AML-193 (cell line): ENCODE measurements around the gene COMMD1.
A peak's percentile ranks its signal among the peaks of the same experiment; 100 is the strongest.
"Not testable (repeated sequence)": the region's sequence is repeated elsewhere in the genome, so short reads cannot be mapped to it uniquely, and the experiment has no call there.

Experiments
- DNase-seq, 2 experiments: peaks; one replicate each; lab custom pipeline; 2025; lab: John Stamatoyannopoulos, UW

Gene COMMD1

DNA sequence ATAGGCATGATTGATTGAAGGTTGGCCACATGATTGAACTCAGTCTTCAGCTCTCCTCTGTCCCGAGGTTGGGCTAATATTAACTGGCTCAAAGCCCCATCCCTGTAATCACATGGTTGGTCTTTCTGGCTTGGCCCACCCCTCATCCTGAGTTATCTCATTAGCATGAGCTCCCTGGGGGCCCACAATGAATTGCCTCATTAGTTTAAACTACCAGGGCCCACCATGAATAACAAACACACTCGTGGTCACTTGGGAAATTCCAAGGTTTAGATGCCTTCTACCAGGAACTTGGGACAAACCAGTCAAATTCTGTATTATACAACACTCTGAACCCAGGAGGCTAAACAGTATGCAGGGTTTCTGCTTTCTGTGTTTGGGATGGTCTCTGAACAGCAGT is 168.8 kb downstream of the COMMD1 start:
- DNase-seq = no peak

DNA sequence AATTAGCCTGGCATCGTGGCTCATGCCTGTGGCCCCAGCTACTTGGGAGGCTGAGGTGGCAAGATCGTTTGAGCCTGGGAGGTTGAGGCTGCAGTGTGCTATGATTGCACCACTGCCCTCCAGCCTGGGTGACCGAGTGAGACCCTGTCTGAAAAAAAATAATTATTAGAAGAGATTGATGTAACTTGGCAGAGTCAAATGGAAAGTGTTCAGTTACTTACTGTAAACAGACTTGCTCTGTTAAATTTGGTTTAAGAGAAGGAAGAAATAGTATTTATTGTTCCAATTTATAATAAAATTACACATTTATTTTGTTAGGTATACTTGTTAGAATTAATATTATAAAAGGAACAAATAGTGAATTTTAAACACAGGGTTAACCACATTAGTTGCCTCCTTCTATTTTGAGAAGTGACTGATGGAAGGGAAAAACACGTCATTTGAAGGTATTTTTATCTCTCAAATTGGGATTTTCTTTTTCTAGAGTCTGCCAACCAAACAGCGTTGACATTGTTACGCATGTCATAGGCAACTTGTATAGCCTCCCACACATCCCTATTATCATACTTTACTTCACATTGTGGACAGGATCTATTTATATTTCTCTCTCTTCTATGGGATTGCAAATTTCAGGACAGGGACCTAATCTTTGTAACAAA is 171.6 kb downstream of the COMMD1 start:
- no peak for DNase-seq

DNA sequence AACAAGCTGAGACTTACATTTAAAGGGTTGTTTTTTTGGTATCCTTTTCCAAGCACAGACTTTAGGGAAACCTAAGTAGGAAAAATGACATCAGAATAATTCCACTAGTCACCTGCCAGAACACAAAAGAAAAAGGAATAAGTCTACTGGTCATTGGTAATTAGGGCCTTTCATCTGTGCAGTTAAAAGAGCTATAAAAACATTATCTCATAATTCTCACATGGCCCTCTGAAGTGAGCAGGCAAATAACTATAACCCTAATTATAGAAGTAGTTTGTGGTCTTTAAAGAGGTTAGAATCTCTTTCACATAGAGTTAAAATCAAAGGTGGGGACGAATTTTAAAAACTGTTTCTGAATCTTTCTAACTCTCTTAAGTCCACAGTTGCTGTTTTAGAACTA is 179.3 kb downstream of the COMMD1 start:
- no peak for DNase-seq

DNA sequence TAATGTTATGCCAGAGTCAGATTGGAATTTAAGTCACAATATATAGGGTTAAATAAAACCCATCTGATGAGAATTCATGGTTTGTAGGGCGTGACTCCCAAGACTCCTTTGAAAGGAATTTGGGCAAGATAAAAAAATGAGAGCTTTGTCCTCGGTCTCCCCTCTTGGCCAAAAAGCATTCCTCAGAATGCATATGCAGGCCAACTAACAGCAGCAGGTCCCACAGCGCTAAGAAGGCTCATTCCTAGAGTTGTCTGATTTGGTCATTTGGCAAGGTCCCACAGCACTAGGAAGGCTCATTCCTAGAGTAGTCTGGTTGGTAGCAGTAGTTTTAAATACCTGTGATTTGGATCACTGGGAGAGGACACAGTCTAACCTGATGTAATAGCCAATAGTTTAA is 184.2 kb downstream of the COMMD1 start:
- no peak for DNase-seq

DNA sequence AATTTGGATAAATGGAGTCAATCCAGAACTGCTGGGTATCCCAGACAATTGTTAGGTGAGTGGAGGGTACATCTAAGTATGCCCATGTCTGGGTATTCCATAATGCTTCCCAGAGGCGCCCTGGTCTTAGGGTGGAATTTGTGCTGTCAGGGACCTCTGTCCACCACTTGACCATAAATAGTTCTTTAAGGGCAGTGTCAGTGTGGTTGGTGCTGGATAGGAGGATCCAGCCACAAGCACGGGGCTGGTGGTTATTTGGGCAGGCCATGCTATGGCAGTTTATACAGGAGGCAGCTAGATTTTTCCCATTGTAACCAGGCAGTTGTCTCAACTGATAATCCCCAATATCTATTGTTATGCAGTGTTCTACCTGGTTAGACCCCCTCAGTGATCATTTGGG is 186.0 kb downstream of the COMMD1 start:
- no peak for DNase-seq

DNA sequence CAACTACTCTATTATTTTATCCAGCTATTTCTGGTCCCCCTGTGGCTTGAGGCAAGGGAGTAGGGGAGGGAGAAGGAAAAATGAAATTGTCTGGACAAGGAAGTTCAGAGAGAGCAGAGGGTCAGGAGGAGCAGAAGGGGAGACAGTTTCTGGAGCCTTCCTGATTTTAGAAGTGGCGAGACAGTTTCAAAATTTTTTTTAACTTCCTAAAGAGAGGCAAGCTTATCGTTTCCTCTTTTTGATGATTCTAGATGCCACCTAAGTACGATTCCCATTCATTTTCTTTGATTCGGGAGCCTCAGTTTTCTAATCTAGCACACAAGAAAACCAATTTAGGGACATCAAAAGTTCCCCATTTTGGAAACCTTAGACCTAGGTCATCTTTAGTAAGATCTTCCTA is 193.6 kb downstream of the COMMD1 start:
- no peak for DNase-seq

DNA sequence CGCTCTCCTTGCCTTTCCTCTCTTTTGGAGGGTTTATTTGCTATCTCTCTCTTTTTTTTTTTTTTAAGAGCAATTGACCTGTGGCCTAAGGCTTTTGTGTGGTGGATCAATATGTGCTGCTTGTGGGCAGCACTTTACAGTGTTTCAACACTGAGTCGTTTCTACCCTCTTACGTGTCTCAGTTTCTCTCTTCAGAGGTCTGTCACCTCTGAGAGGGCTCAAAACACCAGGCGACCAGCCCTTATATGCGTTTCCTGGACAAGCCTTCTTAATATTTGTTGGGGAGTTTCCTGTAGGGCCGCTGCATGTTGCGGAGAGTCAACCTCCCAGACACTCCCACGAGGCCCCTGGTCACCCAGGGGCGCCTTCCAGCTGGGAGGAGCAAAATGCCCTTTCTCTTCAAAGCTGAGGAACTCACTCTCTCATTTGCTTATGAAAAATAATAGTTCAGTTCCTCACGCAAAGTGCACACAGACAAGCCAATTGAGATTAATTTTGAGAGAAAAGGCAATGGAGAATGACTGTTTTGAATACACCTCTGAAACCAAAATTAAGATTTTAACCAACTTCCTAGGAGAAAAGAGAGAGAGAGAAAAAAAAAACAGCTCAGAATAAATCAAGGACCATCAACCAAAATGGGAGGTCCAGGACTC is 194.2 kb downstream of the COMMD1 start:
- no peak for DNase-seq

DNA sequence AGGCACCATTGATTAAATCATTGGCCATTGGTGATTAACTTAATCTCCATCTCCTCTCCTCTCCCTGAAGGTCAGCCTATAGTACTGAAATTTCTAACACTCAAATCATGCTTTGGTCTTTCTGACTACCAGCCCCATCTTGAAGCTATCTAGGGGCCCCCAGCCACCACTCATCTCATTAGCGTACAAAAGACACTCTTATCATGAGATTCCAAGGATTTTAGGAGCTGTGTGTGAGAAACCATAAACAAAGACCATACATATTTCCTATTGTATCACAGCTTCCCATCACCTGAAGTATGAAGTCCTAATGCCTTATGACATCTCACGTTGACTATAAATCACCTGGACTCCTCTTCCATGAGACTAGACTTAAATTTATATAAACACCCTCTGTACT is 196.4 kb downstream of the COMMD1 start:
- DNase-seq = no peak

DNA sequence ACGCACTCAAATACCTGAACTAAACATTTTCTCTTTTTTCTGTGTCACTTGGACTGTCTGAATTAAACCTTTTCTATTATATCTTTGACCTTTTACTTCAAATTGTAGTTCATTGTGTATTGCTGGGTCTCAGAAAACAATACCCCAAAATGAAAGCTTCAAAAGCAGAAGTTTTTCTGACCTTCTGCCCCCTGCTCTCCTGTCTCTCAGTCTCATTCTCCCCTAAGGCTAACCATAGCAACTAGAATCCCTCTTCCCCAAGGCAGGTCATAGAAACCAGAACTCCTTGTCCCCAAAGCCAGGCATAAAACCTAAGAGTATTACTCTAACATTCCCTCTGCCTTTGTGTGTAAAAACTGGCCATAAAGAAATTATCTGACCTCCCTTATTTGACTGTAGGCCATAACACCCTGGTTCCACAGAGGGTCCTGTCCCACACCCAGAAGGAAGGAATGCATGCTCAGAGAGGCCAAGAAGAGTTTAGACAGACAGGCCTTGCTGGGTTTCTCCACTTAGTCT is 197.0 kb downstream of the COMMD1 start:
- no peak for DNase-seq

DNA sequence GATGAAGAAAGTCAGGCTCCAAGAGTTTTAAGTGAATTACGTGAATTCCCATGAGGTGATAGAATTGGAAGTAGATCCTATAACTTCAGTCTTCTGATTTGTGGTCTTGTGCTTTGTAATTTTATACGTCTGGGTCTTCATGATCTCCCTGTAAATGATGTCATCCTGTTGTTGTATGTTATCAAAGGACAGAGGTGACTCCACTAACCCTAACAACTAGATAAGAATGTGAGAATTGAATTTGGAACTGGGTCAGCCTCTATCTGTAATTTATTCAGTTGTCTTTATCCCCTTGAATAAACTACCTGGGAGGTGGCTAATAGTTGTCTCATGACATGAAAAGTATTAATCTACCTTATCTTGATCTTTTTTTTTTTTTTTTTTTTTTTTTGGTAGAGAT is 204.1 kb downstream of the COMMD1 start:
- DNase-seq = no peak

DNA sequence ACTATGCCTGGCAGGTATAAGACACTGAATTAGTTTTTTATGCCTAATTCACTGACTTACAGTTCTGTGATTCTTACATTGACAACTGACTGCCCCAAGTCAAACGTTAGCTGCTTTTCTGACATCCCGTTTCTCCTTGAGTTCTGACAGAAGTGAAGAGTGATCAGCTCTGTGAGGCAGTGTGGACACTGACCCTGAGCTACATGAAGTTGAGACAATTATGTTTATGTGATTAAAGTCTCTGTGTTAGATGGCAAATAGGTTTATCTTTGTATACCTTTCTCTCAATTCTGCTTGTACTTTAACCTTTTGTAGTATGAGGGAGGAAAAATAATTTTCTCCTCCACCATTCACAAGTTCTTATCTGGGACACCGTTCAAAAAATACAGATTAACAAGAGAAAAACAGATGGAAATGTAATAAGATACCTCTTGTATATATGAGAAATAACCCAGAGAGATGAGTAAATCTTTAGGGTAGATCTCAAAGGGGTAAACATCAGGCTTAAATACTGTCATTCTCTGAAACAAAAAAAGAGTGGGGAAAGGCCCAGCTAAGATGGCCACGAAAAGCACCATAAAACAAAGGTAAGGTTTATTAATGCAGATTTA is 205.0 kb downstream of the COMMD1 start:
- no peak for DNase-seq

DNA sequence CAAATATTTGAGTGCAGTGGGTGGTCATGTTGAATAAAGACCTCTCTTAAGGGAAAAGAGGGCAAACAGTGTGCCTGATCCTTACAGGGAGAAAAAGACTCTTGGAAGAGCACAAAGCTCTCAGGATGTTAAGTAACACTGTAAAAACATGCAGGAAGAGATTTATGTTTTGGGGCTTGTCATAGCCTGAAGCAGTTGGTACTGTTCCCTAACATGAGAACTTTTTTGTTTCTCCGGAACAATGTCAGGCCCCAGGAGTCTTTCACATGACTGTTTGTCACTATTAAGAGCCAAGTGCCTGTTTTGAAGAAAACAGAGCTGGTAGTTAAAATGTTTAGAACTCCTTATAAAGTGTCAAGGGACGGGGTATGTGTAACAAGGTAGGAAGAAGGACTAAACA is 206.7 kb downstream of the COMMD1 start:
- DNase-seq = no peak

DNA sequence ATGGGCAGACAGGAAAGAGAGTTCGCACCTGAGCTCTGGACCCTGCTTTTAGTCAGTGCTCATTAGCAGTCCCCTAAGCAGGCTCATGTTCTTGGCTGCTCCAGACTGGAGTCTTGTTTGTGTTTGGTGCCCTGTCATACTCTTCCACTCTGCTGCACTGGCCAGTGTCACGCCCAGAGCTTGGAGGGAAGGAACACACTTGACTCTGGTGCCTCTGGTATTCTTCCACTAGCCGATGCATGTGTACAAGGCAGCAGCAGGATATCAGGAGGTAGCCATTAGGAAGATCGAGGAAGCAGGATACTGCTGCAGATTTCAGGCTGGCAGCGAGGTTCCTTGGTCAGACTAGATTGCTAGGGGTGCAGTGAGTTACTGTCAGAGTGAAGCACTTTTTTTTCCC is 209.1 kb downstream of the COMMD1 start:
- no peak for DNase-seq

DNA sequence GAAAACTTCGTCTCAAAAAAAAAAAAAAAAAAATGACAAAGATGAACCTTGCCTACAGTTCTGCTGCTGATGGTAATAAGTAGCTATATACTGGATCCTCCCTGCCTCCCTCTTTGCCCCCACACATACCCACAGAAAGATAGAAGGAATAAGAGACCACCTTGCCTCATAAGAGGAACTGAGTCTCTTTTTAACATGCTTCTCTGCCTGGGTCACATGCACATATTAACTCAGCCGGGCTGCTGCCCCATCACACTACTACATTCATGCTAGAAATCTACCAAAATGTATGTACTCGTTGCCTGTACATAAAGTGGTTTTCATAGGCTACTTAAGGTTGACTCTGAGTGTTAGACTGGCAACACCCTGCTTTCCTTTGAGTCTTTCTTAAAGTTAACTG is 211.5 kb downstream of the COMMD1 start:
- no peak for DNase-seq

DNA sequence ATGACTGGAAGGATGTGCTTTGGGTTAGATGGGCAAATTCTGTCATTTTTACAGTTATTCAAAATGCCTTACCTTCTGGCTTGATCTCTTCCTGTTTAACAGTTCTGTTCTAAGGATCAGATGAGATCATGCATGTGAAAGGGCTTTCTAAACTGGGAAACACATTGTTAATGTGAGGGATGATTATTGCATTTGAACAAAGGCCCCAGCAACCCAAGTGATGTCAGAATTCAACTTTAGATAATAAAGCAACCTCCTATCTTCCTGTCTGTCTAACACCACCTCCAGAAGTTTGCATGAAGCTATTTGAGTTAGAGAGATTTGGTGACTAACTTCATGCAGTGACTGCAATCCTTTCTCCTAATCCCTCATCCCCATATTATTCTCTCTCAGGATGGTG is 212.7 kb downstream of the COMMD1 start:
- DNase-seq = no peak

DNA sequence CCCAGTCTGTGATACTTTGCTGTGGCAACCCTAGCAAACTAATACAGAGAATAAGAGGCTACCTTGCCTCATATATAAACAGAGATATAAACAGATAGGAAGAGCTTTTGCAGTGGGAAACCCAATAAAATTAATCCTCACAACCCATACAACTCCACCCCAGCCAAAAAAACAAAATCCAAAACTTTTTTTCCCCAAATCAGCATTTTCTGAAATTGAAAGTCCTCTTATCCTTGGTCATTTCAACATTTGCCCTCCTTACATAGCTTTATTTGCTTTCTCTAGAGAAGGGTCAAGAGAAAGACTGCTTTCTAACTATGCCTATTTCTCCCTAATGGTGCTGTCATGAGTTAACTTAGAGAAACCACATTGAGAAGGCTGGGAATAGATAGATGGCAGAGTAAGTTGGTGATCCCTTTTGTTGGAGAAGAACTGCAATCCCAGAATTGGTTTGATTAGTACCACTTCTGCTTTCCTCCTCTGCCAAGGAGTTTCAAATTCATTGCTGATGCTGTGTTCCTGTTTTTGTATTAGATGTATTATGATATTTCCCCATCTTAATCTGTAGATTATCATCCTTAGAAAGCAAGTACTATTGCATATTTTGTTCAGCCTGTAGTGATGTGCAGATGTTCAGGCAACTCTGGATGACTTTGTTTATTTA is 214.0 kb downstream of the COMMD1 start:
- peak; percentile 40 to 53 for DNase-seq

DNA sequence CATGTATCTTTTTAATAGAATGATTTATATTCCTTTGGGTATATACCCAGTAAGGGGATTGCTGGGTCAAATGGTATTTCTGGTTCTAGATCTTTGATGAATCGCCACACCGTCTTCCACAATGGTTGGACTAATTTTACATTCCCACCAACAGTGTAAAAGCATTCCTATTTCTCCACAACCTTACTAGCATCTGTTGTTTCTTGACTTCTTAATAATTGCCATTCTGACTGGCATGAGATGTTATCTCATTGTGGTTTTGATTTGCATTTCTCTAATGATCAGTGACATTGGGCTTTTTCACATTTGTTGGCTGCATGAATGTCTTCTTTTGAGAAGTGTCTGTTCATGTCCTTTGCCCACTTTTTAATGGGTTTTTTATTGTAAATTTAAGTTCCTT is 220.8 kb downstream of the COMMD1 start:
- DNase-seq = not testable (repeated sequence)

DNA sequence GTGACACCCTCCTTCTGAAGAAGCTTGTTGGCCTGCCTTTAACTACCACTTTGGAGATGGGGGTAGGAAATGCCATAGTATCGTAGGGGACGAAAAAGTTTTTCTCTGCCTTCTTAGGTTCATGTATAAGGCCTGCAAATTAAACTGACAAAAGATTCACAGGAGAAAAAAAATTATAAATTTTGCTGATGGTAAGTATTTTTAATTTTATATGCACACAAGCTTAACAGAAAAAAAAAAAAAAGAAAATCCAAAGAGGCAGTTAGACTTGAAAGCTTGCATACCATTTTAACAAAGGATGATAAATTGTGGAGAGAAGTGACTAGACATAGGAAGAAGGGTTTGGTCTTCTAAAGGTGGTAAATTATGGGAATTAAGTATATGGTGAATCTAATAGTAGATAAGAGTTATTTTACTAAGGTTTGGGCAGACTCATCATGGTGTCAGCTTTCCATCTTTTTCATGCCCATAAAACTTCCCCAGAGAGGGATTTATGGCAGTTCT is 227.9 kb downstream of the COMMD1 start:
- no peak for DNase-seq

DNA sequence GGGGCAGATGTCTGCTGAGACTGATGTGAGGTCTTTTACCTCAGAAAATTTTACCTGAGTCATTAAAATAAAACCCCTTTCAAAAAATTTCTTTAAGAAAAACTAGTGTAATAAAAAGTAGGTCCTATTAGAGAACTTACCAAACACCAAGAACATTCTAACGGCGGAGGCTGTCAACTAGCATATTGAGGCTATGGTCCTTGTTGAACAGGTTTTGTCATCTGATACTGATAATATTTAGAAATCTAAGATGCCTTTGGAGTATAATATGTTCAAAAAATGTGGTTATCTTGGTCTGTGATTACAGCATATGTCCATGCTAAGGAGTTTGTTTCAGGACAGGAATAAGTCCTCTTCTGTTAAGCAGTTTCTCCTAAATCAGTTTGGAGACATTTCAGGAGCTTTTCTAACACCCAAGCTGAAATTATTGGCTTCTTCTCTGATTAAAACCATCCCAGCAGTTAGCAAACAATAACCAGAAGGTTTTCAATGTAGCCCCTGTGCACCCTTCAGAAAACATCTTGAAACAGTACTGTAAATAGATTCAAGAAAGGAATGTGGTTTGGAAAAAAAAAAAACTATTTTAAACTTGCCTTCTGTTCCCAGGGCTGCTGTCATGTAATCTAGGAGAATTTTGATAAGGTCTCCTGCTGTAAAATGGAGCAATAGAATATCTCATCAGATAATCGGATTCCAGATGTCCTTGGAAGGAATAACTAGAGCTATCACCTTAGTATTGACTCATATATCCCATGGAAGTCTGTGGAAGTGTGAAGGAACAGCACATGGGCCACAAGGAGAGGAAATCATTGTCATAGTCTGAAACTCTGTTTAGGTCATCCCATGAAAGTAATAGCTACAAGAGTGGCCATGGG is 231.7 kb downstream of the COMMD1 start:
- DNase-seq = no peak

DNA sequence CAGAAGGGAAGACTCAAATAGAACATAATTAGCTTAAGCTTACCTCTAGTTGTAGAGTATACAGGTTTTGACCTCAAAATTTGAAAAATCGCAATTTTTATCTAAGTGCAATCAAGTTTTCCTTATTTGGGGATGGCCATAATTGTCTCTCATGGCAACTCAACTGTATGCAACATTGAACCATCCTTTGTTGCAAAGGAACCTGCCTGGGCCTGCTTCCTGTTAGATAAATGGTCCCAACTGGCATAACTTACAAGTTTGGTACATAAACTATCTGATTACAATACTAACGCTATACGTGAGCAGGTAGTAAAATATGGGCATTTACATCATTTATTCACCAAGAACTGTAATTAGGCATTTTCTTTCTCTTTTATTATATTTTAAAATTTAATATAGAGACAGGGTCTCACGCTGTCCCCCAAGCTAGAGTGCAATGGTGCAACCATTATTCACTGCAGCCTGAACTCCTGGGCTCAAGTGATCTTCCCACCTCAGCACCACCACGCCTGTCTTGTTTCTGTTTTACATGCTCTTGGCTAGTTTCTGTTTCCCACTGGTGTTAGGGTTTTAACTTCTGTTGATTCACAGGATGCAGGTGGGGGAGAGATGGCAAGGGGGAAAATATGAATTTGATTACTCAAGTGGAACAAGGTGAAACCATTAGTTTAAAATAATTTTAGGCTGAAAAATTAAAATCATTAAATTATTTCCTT is 235.1 kb downstream of the COMMD1 start:
- no peak for DNase-seq

DNA sequence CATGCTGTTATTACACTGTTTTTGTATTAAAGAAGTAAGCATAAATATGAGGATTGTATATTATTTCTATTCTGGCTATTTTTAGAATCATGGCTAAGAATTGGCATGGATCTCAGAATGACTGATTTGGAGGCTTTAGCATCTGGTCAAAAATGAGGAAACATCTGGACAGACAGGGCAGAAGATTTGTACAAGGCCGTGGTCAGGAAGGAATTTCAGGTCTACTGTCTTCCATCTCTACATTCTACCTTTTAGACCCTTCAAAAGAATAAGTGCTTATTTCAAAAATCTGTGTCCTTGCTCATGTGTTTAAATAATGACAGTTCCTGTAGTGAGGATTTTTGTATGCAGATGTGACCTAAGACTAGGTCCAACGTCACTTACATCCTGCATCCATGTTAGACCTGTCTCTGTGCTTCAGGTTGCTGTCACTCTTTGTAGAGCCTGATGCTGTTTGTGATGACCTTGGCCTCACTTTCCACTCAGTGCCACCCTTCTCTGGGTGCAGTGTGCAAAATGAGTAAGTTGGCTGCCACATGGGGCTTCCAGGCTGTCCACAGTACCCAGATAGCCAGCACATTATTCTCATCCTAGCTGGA is 235.8 kb downstream of the COMMD1 start:
- no peak for DNase-seq
